Activated T-cell treated with anti-CD3 and anti-CD28 coated beads, Interleukin-2, amount 50 U/mL, for 24 hours (primary cell): ENCODE data around the gene AXDND1.

Source experiments
- DNase-seq: peaks from one replicate; pipeline ENCODE4 v3.0.0-alpha.2; 2020
- H3K27ac Mint-ChIP-seq: 2 replicates; pipeline ENCODE4 v1.8.0; 2020; ENCODE audit warnings: mild to moderate bottlenecking, mixed read lengths
- H3K27me3 Mint-ChIP-seq: 2 replicates; pipeline ENCODE4 v1.8.0; 2020; ENCODE audit warnings: mixed read lengths
- H3K36me3 Mint-ChIP-seq: 2 replicates; pipeline ENCODE4 v1.8.0; 2020; ENCODE audit warnings: low read depth, mixed read lengths
- H3K4me1 Mint-ChIP-seq: 2 replicates; pipeline ENCODE4 v1.8.0; 2020; ENCODE audit warnings: low read depth, mixed read lengths
- H3K4me3 Mint-ChIP-seq: 2 replicates; pipeline ENCODE4 v1.8.0; 2020; ENCODE audit warnings: mild to moderate bottlenecking, moderate library complexity, mixed read lengths
- H3K9me3 Mint-ChIP-seq: 2 replicates; pipeline ENCODE4 v1.8.0; 2020; ENCODE audit warnings: mixed read lengths

The AXDND1 gene

GRCh38 chr1:179365342-179366092, at the start of gene AXDND1:
Gene AXDND1 (plus strand): TSS chr1:179365971. CDS start chr1:179366510, 539 bp downstream.
- Mint-ChIP-seq H3K4me3 (peak within 1 kb of the TSS; percentile 85), H3K36me3 (peaks cover 3% of the 10 kb centered on the region), H3K27me3 (no peaks in the 10 kb centered on the region), H3K27ac (peak within 1 kb of the TSS; percentile 99), H3K9me3 (no peaks in the 10 kb centered on the region), H3K4me1 (peaks cover 13% of the 10 kb centered on the region)
- peak; percentile 88 for DNase-seq

GRCh38 chr1:179318491-179318890, 47.3 kb upstream of the AXDND1 start:
- Mint-ChIP-seq H3K9me3 (no peaks in the 10 kb centered on the region), H3K4me1 (peaks cover 43% of the 10 kb centered on the region), H3K4me3 (no peak overlapping the region), H3K27me3 (no peaks in the 10 kb centered on the region), H3K36me3 (peaks cover 88% of the 10 kb centered on the region), H3K27ac (peak overlapping the region; percentile 55)
- DNase-seq, result no peak

- Mint-ChIP-seq H3K4me1 (peaks cover 33% of the 10 kb centered on the region), H3K36me3 (peaks cover 88% of the 10 kb centered on the region), H3K27ac (peak overlapping the region; percentile 2), H3K9me3 (no peaks in the 10 kb centered on the region), H3K27me3 (no peaks in the 10 kb centered on the region), H3K4me3 (no peak overlapping the region)
- no peak for DNase-seq
Measured at GRCh38 chr1:179321533-179322216, 44.1 kb upstream of the AXDND1 start.

- Mint-ChIP-seq H3K4me3 (no peak overlapping the region), H3K36me3 (peaks cover 90% of the 10 kb centered on the region), H3K27me3 (no peaks in the 10 kb centered on the region), H3K27ac (peak overlapping the region; percentile 41), H3K4me1 (peaks cover 31% of the 10 kb centered on the region), H3K9me3 (no peaks in the 10 kb centered on the region)
- DNase-seq, result no peak
Measured at GRCh38 chr1:179322557-179322956, 43.2 kb upstream of the AXDND1 start.

GRCh38 chr1:179323436-179323835, 42.3 kb upstream of the AXDND1 start:
- H3K9me3 Mint-ChIP-seq, result no peaks in the 10 kb centered on the region
- no peak for DNase-seq
- H3K4me1 Mint-ChIP-seq, result peaks cover 23% of the 10 kb centered on the region
- H3K27ac Mint-ChIP-seq, result no peak overlapping the region
- no peaks in the 10 kb centered on the region for H3K27me3 Mint-ChIP-seq
- H3K4me3 Mint-ChIP-seq, result no peak overlapping the region
- H3K36me3 Mint-ChIP-seq, result peaks cover 89% of the 10 kb centered on the region

GRCh38 chr1:179325836-179326235, 39.9 kb upstream of the AXDND1 start:
- Mint-ChIP-seq H3K9me3 (no peaks in the 10 kb centered on the region), H3K36me3 (peaks cover 95% of the 10 kb centered on the region), H3K27me3 (no peaks in the 10 kb centered on the region), H3K4me1 (peaks cover 25% of the 10 kb centered on the region), H3K27ac (no peak overlapping the region), H3K4me3 (no peak overlapping the region)
- no peak for DNase-seq

- H3K27ac Mint-ChIP-seq, result no peak overlapping the region
- no peak overlapping the region for H3K4me3 Mint-ChIP-seq
- peaks cover 27% of the 10 kb centered on the region for H3K4me1 Mint-ChIP-seq
- no peaks in the 10 kb centered on the region for H3K27me3 Mint-ChIP-seq
- DNase-seq, result no peak
- peaks cover 93% of the 10 kb centered on the region for H3K36me3 Mint-ChIP-seq
- H3K9me3 Mint-ChIP-seq, result no peaks in the 10 kb centered on the region
Measured at GRCh38 chr1:179326746-179327145, 39.0 kb upstream of the AXDND1 start.

- Mint-ChIP-seq H3K9me3 (no peaks in the 10 kb centered on the region), H3K36me3 (peaks cover 93% of the 10 kb centered on the region), H3K27ac (no peak overlapping the region), H3K4me3 (no peak overlapping the region), H3K27me3 (no peaks in the 10 kb centered on the region), H3K4me1 (peaks cover 25% of the 10 kb centered on the region)
- no peak for DNase-seq
Measured at GRCh38 chr1:179327196-179327595, 38.6 kb upstream of the AXDND1 start.

GRCh38 chr1:179327679-179328078, 38.1 kb upstream of the AXDND1 start:
- H3K27me3 Mint-ChIP-seq, result no peaks in the 10 kb centered on the region

GRCh38 chr1:179329862-179330261, 35.9 kb upstream of the AXDND1 start:
- H3K27ac Mint-ChIP-seq, result peak overlapping the region; percentile 46
- H3K4me3 Mint-ChIP-seq, result no peak overlapping the region

More at GRCh38 chr1:179327679-179328078, 38.1 kb upstream of the AXDND1 start:
- no peak for DNase-seq
- Mint-ChIP-seq H3K4me3 (no peak overlapping the region), H3K27ac (no peak overlapping the region), H3K4me1 (peaks cover 20% of the 10 kb centered on the region), H3K36me3 (peaks cover 89% of the 10 kb centered on the region), H3K9me3 (no peaks in the 10 kb centered on the region)

GRCh38 chr1:179334440-179334839, 31.3 kb upstream of the AXDND1 start:
- peaks cover 75% of the 10 kb centered on the region for H3K36me3 Mint-ChIP-seq
- peaks cover 25% of the 10 kb centered on the region for H3K4me1 Mint-ChIP-seq

More at GRCh38 chr1:179329862-179330261, 35.9 kb upstream of the AXDND1 start:
- peaks cover 23% of the 10 kb centered on the region for H3K4me1 Mint-ChIP-seq
- no peaks in the 10 kb centered on the region for H3K27me3 Mint-ChIP-seq
- H3K36me3 Mint-ChIP-seq, result peaks cover 81% of the 10 kb centered on the region
- H3K9me3 Mint-ChIP-seq, result no peaks in the 10 kb centered on the region
- no peak for DNase-seq

GRCh38 chr1:179337288-179337687, 28.5 kb upstream of the AXDND1 start:
- peak overlapping the region; percentile 24 for H3K27ac Mint-ChIP-seq
- H3K4me3 Mint-ChIP-seq, result no peak overlapping the region
- no peaks in the 10 kb centered on the region for H3K27me3 Mint-ChIP-seq
- no peaks in the 10 kb centered on the region for H3K9me3 Mint-ChIP-seq
- no peak for DNase-seq
- H3K36me3 Mint-ChIP-seq, result peaks cover 72% of the 10 kb centered on the region
- peaks cover 8% of the 10 kb centered on the region for H3K4me1 Mint-ChIP-seq

More at GRCh38 chr1:179334440-179334839, 31.3 kb upstream of the AXDND1 start:
- H3K9me3 Mint-ChIP-seq, result no peaks in the 10 kb centered on the region
- H3K27ac Mint-ChIP-seq, result peak overlapping the region; percentile 38
- no peak overlapping the region for H3K4me3 Mint-ChIP-seq
- DNase-seq, result no peak
- H3K27me3 Mint-ChIP-seq, result no peaks in the 10 kb centered on the region

GRCh38 chr1:179337942-179338560, 27.7 kb upstream of the AXDND1 start:
- no peak for DNase-seq
- Mint-ChIP-seq H3K27me3 (no peaks in the 10 kb centered on the region), H3K9me3 (no peaks in the 10 kb centered on the region), H3K27ac (no peak overlapping the region), H3K4me3 (no peak overlapping the region), H3K4me1 (peaks cover 8% of the 10 kb centered on the region), H3K36me3 (peaks cover 76% of the 10 kb centered on the region)

- Mint-ChIP-seq H3K36me3 (peaks cover 77% of the 10 kb centered on the region), H3K27me3 (no peaks in the 10 kb centered on the region), H3K4me1 (peaks cover 2% of the 10 kb centered on the region), H3K9me3 (no peaks in the 10 kb centered on the region), H3K27ac (no peak overlapping the region), H3K4me3 (no peak overlapping the region)
- DNase-seq, result no peak
Measured at GRCh38 chr1:179340918-179341317, 24.9 kb upstream of the AXDND1 start.
